AG04449 (cell line): ENCODE measurements around the gene TTLL9.

Experiments used
- CTCF ChIA-PET: fragments of 350-600 bp; formaldehyde crosslinking; extraction: SDS; loops from one replicate; lab custom pipeline; 2021; ENCODE audit warnings: antibody characterized with exemption; lab: Yijun Ruan, JAX
- POLR2A ChIA-PET: fragments of 400-600, 350-600 bp; formaldehyde crosslinking; extraction: SDS; loops from one replicate; lab custom pipeline; 2020; ENCODE audit warnings: antibody characterized with exemption, inconsistent platforms; lab: Yijun Ruan, JAX
- DNase-seq: peaks from one replicate; pipeline ENCODE4 v3.0.0-alpha.2; 2010; ENCODE audit warnings: low read depth, low spot score
- H3K4me3 ChIP-seq: 2 replicates; pipeline ENCODE4 v1.5.1; 2011; ENCODE audit warnings: low read depth, mild to moderate bottlenecking, control low read depth, low read length
- CTCF ChIP-seq: IDR thresholded peaks from one replicate; pipeline ENCODE4 v1.5.1; 2011; ENCODE audit warnings: mild to moderate bottlenecking, moderate library complexity, low read length, control low read depth, inconsistent platforms; ENCODE audit not compliant: insufficient read depth; ENCODE audit errors: missing control alignments

TTLL9 gene

GRCh38 chr20:31951530-31952453 lies 81.4 kb downstream of the TTLL9 start, which contains the start of gene PDRG1:
Gene PDRG1 (minus strand): TSS chr20:31952046. CDS start chr20:31951961, 85 bp downstream.
- ChIA-PET CTCF (interaction anchor here (0.6 to 6.8 kb wide), 56 partner anchors 9 to 227 kb away, joined by 3 to 97 read pairs (median 4); partner anchors contain the start of genes FOXS1, MYLK2, TM9SF4 and XKR7), POLR2A (interaction anchor here (0.6 to 1.0 kb wide), 5 partner anchors 10 to 96 kb away, joined by 3 to 4 read pairs (median 3); no protein-coding TSS in a partner anchor)
- peak within 1 kb of the TSS; percentile 69 for H3K4me3 ChIP-seq
- peak; percentile 96 for TF ChIP-seq CTCF
- peak; percentile 65 for DNase-seq

- POLR2A ChIA-PET, result no interaction called here
- TF ChIP-seq CTCF, result no peak
- CTCF ChIA-PET, result interaction anchor here (0.7 to 6.8 kb wide), 11 partner anchors 11 to 139 kb away, joined by 3 to 97 read pairs (median 22); partner anchors contain the start of genes FOXS1, MYLK2 and XKR7
- no peak for DNase-seq
- no peak overlapping the region for H3K4me3 ChIP-seq
Measured at GRCh38 chr20:31953556-31954148, 83.2 kb downstream of the TTLL9 start.

GRCh38 chr20:31954500-31954899 lies 84.1 kb downstream of the TTLL9 start:
- H3K4me3 ChIP-seq, result no peak overlapping the region
- ChIA-PET CTCF (interaction anchor here (1.1 to 6.8 kb wide), 4 partner anchors 10 to 131 kb away, joined by 6 to 97 read pairs (median 41); partner anchors contain the start of gene FOXS1), POLR2A (no interaction called here)
- TF ChIP-seq CTCF, result no peak
- DNase-seq, result no peak

- ChIA-PET CTCF (interaction anchor here (0.7 to 1.7 kb wide), 9 partner anchors 9 to 135 kb away, joined by 3 to 6 read pairs (median 4); no protein-coding TSS in a partner anchor), POLR2A (no interaction called here)
- no peak for TF ChIP-seq CTCF
- no peak for DNase-seq
- no peak overlapping the region for H3K4me3 ChIP-seq
Measured at GRCh38 chr20:31956556-31957526, 86.4 kb downstream of the TTLL9 start.

- POLR2A ChIA-PET, result interaction anchor here (0.6 kb wide), 1 partner anchor 11 kb away, joined by 3 read pairs; no protein-coding TSS in a partner anchor
- H3K4me3 ChIP-seq, result no peak overlapping the region
- CTCF ChIA-PET, result interaction anchor here (1.0 to 5.4 kb wide), 3 partner anchors 10 to 130 kb away, joined by 3 to 60 read pairs (median 3); partner anchors contain the start of gene PDRG1
- no peak for DNase-seq
- TF ChIP-seq CTCF, result no peak
Measured at GRCh38 chr20:31962761-31963160, 92.3 kb downstream of the TTLL9 start.
